ENCODE data around the gene GRIN2A.
A peak's percentile ranks its signal among the peaks of the same experiment; 100 is the strongest.

Gene GRIN2A

DNA sequence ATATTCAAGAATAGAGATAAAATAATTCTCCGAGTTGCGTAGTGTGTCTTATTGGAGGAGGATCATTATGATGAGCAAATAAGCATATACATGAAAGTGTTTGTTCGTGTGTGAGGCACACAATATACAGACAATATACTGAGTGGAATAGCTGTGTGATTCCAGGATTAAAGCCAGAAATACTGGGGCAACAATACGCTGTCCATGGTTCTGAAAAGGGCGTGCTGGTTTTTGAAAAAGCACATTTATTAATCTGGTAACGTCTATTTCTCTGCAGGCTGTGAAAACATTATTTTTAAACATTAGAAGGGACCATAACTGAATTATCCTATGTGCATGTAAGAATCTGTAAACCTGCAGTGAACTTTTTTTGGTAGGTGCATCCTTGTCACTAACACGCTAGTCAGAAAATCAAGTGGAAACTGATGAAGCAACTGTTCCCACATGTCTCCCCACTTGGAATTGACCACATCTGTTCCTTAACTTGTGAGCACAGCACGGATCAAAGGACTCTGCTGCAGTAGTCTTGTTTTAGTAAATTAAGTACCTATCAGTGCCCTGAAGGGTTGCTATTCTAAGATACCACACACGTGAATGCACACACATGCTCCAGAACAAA is 346.0 kb downstream of the GRIN2A start:
- Histone ChIP-seq H3K4me3 (replicated peaks; ENCODE audit: insufficient read depth, low read length) (no peak overlapping the region), H3K27ac (replicated peaks) (no peak overlapping the region), H3K27me3 (ENCODE audit: insufficient read depth, poor library complexity, severe bottlenecking) (no peaks in the 10 kb centered on the region)
- TF ChIP-seq, protein P1, sequence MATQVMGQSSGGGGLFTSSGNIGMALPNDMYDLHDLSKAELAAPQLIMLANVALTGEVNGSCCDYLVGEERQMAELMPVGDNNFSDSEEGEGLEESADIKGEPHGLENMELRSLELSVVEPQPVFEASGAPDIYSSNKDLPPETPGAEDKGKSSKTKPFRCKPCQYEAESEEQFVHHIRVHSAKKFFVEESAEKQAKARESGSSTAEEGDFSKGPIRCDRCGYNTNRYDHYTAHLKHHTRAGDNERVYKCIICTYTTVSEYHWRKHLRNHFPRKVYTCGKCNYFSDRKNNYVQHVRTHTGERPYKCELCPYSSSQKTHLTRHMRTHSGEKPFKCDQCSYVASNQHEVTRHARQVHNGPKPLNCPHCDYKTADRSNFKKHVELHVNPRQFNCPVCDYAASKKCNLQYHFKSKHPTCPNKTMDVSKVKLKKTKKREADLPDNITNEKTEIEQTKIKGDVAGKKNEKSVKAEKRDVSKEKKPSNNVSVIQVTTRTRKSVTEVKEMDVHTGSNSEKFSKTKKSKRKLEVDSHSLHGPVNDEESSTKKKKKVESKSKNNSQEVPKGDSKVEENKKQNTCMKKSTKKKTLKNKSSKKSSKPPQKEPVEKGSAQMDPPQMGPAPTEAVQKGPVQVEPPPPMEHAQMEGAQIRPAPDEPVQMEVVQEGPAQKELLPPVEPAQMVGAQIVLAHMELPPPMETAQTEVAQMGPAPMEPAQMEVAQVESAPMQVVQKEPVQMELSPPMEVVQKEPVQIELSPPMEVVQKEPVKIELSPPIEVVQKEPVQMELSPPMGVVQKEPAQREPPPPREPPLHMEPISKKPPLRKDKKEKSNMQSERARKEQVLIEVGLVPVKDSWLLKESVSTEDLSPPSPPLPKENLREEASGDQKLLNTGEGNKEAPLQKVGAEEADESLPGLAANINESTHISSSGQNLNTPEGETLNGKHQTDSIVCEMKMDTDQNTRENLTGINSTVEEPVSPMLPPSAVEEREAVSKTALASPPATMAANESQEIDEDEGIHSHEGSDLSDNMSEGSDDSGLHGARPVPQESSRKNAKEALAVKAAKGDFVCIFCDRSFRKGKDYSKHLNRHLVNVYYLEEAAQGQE (IDR thresholded peaks at IDR 0.05; ENCODE audit: insufficient replicate concordance, low read depth), result peak; percentile 97
- no peak for TF ChIP-seq SPI1 (IDR thresholded peaks at IDR 0.05; ENCODE audit: borderline replicate concordance, low read depth)
- DNase-seq (ENCODE audit: low read depth in 1 of 2, low spot score in 1 of 2), result no peak

DNA sequence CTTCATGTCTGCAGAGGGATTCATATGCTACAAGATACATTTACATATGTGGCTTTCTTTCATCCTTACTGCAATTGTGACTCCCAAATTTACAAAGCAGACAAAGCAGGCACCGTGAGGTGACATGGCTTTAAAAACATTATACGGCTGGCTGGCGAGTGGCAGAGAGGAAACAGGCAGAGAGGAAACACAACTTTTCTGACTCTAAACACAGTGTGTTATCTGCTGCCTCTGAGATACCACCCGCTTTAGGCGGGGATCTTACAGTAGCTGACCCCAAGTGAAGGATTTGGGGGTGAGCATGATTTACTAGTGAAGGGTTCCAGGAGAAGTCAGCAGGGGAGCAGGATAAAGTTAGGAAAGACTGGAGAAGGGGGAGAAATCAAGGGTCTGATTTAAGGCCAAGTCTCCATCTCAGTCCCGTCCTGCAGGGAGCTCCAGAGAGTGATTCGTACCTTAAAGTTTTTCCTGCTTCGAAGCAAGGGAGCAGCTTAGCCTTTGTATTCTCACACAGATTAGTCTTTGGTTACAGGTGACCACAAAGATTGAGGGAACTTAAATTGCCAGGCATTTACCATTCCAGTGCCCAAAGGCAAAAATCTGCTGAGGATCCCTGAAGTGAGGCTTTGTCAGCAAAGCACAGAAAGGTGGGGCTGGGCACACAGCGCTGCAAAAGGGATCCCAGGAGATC is 355.0 kb downstream of the GRIN2A start:
- Histone ChIP-seq H3K27ac (replicated peaks) (no peak overlapping the region), H3K27me3 (ENCODE audit: insufficient read depth, poor library complexity, severe bottlenecking) (no peaks in the 10 kb centered on the region), H3K4me3 (replicated peaks; ENCODE audit: insufficient read depth, low read length) (no peak overlapping the region)
- TF ChIP-seq, protein P2, sequence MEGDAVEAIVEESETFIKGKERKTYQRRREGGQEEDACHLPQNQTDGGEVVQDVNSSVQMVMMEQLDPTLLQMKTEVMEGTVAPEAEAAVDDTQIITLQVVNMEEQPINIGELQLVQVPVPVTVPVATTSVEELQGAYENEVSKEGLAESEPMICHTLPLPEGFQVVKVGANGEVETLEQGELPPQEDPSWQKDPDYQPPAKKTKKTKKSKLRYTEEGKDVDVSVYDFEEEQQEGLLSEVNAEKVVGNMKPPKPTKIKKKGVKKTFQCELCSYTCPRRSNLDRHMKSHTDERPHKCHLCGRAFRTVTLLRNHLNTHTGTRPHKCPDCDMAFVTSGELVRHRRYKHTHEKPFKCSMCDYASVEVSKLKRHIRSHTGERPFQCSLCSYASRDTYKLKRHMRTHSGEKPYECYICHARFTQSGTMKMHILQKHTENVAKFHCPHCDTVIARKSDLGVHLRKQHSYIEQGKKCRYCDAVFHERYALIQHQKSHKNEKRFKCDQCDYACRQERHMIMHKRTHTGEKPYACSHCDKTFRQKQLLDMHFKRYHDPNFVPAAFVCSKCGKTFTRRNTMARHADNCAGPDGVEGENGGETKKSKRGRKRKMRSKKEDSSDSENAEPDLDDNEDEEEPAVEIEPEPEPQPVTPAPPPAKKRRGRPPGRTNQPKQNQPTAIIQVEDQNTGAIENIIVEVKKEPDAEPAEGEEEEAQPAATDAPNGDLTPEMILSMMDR (IDR thresholded peaks at IDR 0.05; ENCODE audit: insufficient read depth, low read length), result no peak
- TF ChIP-seq SPI1 (IDR thresholded peaks at IDR 0.05; ENCODE audit: borderline replicate concordance, low read depth), result no peak
- TF ChIP-seq GABPA (IDR thresholded peaks at IDR 0.05; ENCODE audit: low read depth), result no peak
- no peak for TF ChIP-seq POLR2AphosphoS5 (IDR thresholded peaks at IDR 0.05; ENCODE audit: low read depth)
- TF ChIP-seq, protein P1 (IDR thresholded peaks at IDR 0.05; ENCODE audit: insufficient replicate concordance, low read depth), result no peak
- no peak for DNase-seq (ENCODE audit: low read depth in 1 of 2, low spot score in 1 of 2)

DNA sequence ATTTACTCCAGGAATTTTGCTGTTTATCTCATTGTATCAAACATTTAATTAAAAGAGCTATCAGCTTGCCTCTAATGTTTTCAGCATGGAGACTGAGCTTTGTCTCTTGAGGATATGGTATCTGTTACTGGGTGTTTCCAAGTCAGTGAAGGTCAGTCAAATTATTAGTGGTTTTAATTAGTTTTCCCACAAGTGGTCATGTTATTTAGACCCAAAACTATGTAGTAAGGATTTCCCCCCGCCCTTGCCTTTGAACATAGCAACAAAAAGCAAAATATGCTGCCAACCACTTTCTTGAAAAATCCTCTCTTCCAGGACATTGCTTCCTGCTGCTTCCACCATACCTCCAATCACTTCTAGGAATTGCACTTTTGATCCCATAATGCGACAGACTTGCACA is 355.6 kb downstream of the GRIN2A start:
- no peak for DNase-seq (ENCODE audit: low read depth in 1 of 2, low spot score in 1 of 2)
- no peak for TF ChIP-seq SPI1 (IDR thresholded peaks at IDR 0.05; ENCODE audit: borderline replicate concordance, low read depth)
- TF ChIP-seq POLR2AphosphoS5 (IDR thresholded peaks at IDR 0.05; ENCODE audit: low read depth), result no peak
- TF ChIP-seq, protein P1 (IDR thresholded peaks at IDR 0.05; ENCODE audit: insufficient replicate concordance, low read depth), result no peak
- TF ChIP-seq, protein P2 (IDR thresholded peaks at IDR 0.05; ENCODE audit: insufficient read depth, low read length), result no peak
- TF ChIP-seq GABPA (IDR thresholded peaks at IDR 0.05; ENCODE audit: low read depth), result no peak
- Histone ChIP-seq H3K4me3 (replicated peaks; ENCODE audit: insufficient read depth, low read length) (no peak overlapping the region), H3K27ac (replicated peaks) (no peak overlapping the region), H3K27me3 (ENCODE audit: insufficient read depth, poor library complexity, severe bottlenecking) (no peaks in the 10 kb centered on the region)

Measured in HL-60 (cell line).